HG03139 (cell line): ENCODE measurements around the gene COG8.
"Not testable (repeated sequence)": the region's sequence is repeated elsewhere in the genome, so short reads cannot be mapped to it uniquely, and the experiment has no call there.

Experiments
- ATAC-seq: cut with Tn5 transposase; IDR thresholded peaks from one replicate; pipeline ENCODE4 v1.9.1; 2021; ENCODE audit not compliant: unreplicated experiment

The COG8 gene

GRCh38 chr16:69339289-69340094 is at the start of gene COG8, which contains the start of gene NIP7:
Gene COG8 (minus strand): TSS chr16:69339564. CDS start chr16:69339552, 12 bp downstream.
Gene NIP7 (plus strand): TSS chr16:69339772. CDS start chr16:69339830, 58 bp downstream.
- peak; percentile 83 for ATAC-seq

GRCh38 chr16:69386596-69386995 is 47.2 kb upstream of the COG8 start:
- ATAC-seq, result no peak

- ATAC-seq, result no peak
Measured at GRCh38 chr16:69384974-69385373, 45.6 kb upstream of the COG8 start.

- no peak for ATAC-seq
Measured at GRCh38 chr16:69382421-69382820, 43.1 kb upstream of the COG8 start.

- ATAC-seq, result no peak
Measured at GRCh38 chr16:69381231-69381630, 41.9 kb upstream of the COG8 start.

- no peak for ATAC-seq
Measured at GRCh38 chr16:69378760-69379159, 39.4 kb upstream of the COG8 start.

- ATAC-seq, result no peak
Measured at GRCh38 chr16:69378036-69378435, 38.7 kb upstream of the COG8 start.

- ATAC-seq, result no peak
Measured at GRCh38 chr16:69376393-69377059, 37.2 kb upstream of the COG8 start.

GRCh38 chr16:69373019-69373418 is 33.7 kb upstream of the COG8 start:
- ATAC-seq, result no peak

- no peak for ATAC-seq
Measured at GRCh38 chr16:69371564-69371963, 32.2 kb upstream of the COG8 start.

GRCh38 chr16:69368866-69369265 is 29.5 kb upstream of the COG8 start:
- no peak for ATAC-seq

GRCh38 chr16:69367980-69368379 is 28.6 kb upstream of the COG8 start:
- no peak for ATAC-seq

- no peak for ATAC-seq
Measured at GRCh38 chr16:69366431-69366830, 27.1 kb upstream of the COG8 start.

GRCh38 chr16:69365901-69366300 is 26.5 kb upstream of the COG8 start:
- no peak for ATAC-seq

GRCh38 chr16:69364088-69364487 is 24.7 kb upstream of the COG8 start:
- no peak for ATAC-seq

GRCh38 chr16:69363281-69363717 is 23.9 kb upstream of the COG8 start:
- ATAC-seq, result no peak

- not testable (repeated sequence) for ATAC-seq
Measured at GRCh38 chr16:69360070-69360469, 20.7 kb upstream of the COG8 start.

GRCh38 chr16:69351309-69352027 is 12.1 kb upstream of the COG8 start, which contains the start of gene TMED6:
Gene TMED6 (minus strand): TSS chr16:69351786. CDS start chr16:69351753, 33 bp downstream.
- ATAC-seq, result no peak

GRCh38 chr16:69350536-69351133 is 11.3 kb upstream of the COG8 start:
- no peak for ATAC-seq

- no peak for ATAC-seq
Measured at GRCh38 chr16:69349536-69349935, 10.2 kb upstream of the COG8 start.

- ATAC-seq, result no peak
Measured at GRCh38 chr16:69348222-69348621, 8.9 kb upstream of the COG8 start.
